DOHH2 (cell line): ENCODE measurements around the gene SYDE1.

ENCODE experiments used
- CTCF ChIP-seq: fragments of 200-600 bp; sonication (generic); IDR thresholded peaks from one replicate; pipeline ENCODE4 v1.5.1; 2014; ENCODE audit warnings: antibody characterized with exemption, mild to moderate bottlenecking, low read depth, low read length; ENCODE audit not compliant: poor library complexity, severe bottlenecking
- EZH2phosphoT487 ChIP-seq: fragments of 200-600 bp; sonication (generic); IDR thresholded peaks from 2 replicates; pipeline ENCODE4 v1.6.1; 2017; ENCODE audit warnings: borderline replicate concordance, mild to moderate bottlenecking, antibody characterized with exemption, low read length, moderate library complexity, mixed read lengths

- TF ChIP-seq CTCF, result no peak
- no peak for TF ChIP-seq EZH2phosphoT487
These were observed 8.1 kb upstream of the SYDE1 start for GRCh38 chr19:15099017-15099582.
